Liver (tissue), 3 donors: ENCODE results near the gene PDGFD.

Source experiments
- ATF3 ChIP-seq: IDR thresholded peaks from 2 replicates; pipeline ENCODE4 v1.6.1; 2016; ENCODE audit warnings: antibody characterized with exemption
- EGR1 ChIP-seq, 2 donors: IDR thresholded peaks; 2 replicates each; pipeline ENCODE4 v1.6.1; 2016 to 2018; ENCODE audit warnings: antibody characterized with exemption in 2 of 2, low read depth in 2 of 2
- GABPA ChIP-seq, 2 donors: IDR thresholded peaks in 1 of 2; conservative IDR thresholded peaks in 1 of 2; 2 replicates each; pipeline ENCODE4 v1.6.1; 2016; ENCODE audit warnings: antibody characterized with exemption in 2 of 2, mild to moderate bottlenecking in 1 of 2, moderate library complexity in 1 of 2
- HNF4G ChIP-seq: IDR thresholded peaks from 2 replicates; pipeline ENCODE4 v1.6.1; 2016; ENCODE audit warnings: antibody characterized with exemption
- RAD21 ChIP-seq, 2 donors: IDR thresholded peaks; 2 replicates each; pipeline ENCODE4 v1.6.1; 2016; ENCODE audit warnings: antibody characterized with exemption in 2 of 2, mild to moderate bottlenecking in 2 of 2
- REST ChIP-seq: IDR thresholded peaks from 2 replicates; pipeline ENCODE4 v1.6.1; 2016; ENCODE audit warnings: antibody characterized with exemption, mild to moderate bottlenecking
- SP1 ChIP-seq: IDR thresholded peaks from 2 replicates; pipeline ENCODE4 v1.6.1; 2018; ENCODE audit warnings: antibody characterized with exemption, mild to moderate bottlenecking
- TAF1 ChIP-seq: conservative IDR thresholded peaks from 2 replicates; pipeline ENCODE4 v1.6.1; 2016; ENCODE audit warnings: antibody characterized with exemption, mild to moderate bottlenecking
- YY1 ChIP-seq: IDR thresholded peaks from 2 replicates; pipeline ENCODE4 v1.6.1; 2016; ENCODE audit warnings: antibody characterized with exemption, mild to moderate bottlenecking
- TF ChIP-seq, protein P1 (sequence below): IDR thresholded peaks from 2 replicates; pipeline ENCODE4 v1.6.1; 2016; ENCODE audit warnings: antibody characterized with exemption
- TF ChIP-seq, protein P2 (sequence below): fragments of 150-350 bp; IDR thresholded peaks from 2 replicates; pipeline ENCODE4 v1.5.1; 2017; ENCODE audit warnings: improper control_type of control experiment, low read depth, low read length; ENCODE audit not compliant: missing input control
- TF ChIP-seq, protein P3 (sequence below): IDR thresholded peaks from 2 replicates; pipeline ENCODE4 v1.6.1; 2016; ENCODE audit warnings: antibody characterized with exemption
- donor health status: healthy.
- donor health status: healthy.

GRCh38 chr11:104092744-104093143 is 71.2 kb downstream of the PDGFD start:
- TF ChIP-seq REST (no peak), SP1 (no peak), TAF1 (no peak), YY1 (no peak), HNF4G (no peak), EGR1 (IDR thresholded peaks at IDR 0.05; ENCODE audit: low read depth in 2 of 2) (no peak), ATF3 (no peak), RAD21 (IDR thresholded peaks at IDR 0.05) (no peak), GABPA (IDR thresholded peaks at IDR 0.05 in 1 of 2, conservative IDR thresholded peaks at IDR 0.05 in 1 of 2) (no peak)
- TF ChIP-seq, protein P1, sequence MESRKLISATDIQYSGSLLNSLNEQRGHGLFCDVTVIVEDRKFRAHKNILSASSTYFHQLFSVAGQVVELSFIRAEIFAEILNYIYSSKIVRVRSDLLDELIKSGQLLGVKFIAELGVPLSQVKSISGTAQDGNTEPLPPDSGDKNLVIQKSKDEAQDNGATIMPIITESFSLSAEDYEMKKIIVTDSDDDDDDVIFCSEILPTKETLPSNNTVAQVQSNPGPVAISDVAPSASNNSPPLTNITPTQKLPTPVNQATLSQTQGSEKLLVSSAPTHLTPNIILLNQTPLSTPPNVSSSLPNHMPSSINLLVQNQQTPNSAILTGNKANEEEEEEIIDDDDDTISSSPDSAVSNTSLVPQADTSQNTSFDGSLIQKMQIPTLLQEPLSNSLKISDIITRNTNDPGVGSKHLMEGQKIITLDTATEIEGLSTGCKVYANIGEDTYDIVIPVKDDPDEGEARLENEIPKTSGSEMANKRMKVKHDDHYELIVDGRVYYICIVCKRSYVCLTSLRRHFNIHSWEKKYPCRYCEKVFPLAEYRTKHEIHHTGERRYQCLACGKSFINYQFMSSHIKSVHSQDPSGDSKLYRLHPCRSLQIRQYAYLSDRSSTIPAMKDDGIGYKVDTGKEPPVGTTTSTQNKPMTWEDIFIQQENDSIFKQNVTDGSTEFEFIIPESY: no peak
- TF ChIP-seq, protein P2, sequence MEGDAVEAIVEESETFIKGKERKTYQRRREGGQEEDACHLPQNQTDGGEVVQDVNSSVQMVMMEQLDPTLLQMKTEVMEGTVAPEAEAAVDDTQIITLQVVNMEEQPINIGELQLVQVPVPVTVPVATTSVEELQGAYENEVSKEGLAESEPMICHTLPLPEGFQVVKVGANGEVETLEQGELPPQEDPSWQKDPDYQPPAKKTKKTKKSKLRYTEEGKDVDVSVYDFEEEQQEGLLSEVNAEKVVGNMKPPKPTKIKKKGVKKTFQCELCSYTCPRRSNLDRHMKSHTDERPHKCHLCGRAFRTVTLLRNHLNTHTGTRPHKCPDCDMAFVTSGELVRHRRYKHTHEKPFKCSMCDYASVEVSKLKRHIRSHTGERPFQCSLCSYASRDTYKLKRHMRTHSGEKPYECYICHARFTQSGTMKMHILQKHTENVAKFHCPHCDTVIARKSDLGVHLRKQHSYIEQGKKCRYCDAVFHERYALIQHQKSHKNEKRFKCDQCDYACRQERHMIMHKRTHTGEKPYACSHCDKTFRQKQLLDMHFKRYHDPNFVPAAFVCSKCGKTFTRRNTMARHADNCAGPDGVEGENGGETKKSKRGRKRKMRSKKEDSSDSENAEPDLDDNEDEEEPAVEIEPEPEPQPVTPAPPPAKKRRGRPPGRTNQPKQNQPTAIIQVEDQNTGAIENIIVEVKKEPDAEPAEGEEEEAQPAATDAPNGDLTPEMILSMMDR: no peak
- TF ChIP-seq, protein P3, sequence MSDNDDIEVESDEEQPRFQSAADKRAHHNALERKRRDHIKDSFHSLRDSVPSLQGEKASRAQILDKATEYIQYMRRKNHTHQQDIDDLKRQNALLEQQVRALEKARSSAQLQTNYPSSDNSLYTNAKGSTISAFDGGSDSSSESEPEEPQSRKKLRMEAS: no peak
